Smooth muscle cell (in vitro differentiated cells): Measurements from ENCODE around the gene GP1BB. TPM values are rescaled to one million over a fixed set of nuclear protein-coding genes. Genes with fewer than 3 reads are reported as not detected.

Experiments used
- DNase-seq: peaks from one replicate; lab custom pipeline; 2025; ENCODE audit not compliant: unreplicated experiment; lab: John Stamatoyannopoulos, UW
- H2AFZ ChIP-seq: fragments of 200-600 bp; sonication (generic); 2 replicates; pipeline ENCODE4 v1.6.0; 2016; ENCODE audit warnings: antibody characterized with exemption, low read depth, mild to moderate bottlenecking
- H3F3A ChIP-seq: fragments of 200-600 bp; sonication (generic); 2 replicates; pipeline ENCODE4 v1.6.0; 2017; ENCODE audit warnings: antibody characterized with exemption, low read depth
- H3K27ac ChIP-seq: fragments of 200-600 bp; sonication (generic); 2 replicates; pipeline ENCODE4 v1.5.1; 2016; ENCODE audit warnings: low read depth, mild to moderate bottlenecking
- H3K27me3 ChIP-seq: fragments of 200-600 bp; sonication (generic); 2 replicates; pipeline ENCODE4 v1.6.1; 2016; ENCODE audit warnings: low read depth, mild to moderate bottlenecking
- H3K36me3 ChIP-seq: fragments of 200-600 bp; sonication (generic); 2 replicates; pipeline ENCODE4 v1.5.1; 2016; ENCODE audit warnings: low read depth
- H3K4me1 ChIP-seq: fragments of 200-600 bp; sonication (generic); 2 replicates; pipeline ENCODE4 v1.5.1; 2016; ENCODE audit warnings: low read depth
- H3K4me2 ChIP-seq: fragments of 200-600 bp; sonication (generic); 2 replicates; pipeline ENCODE4 v1.6.0; 2016; ENCODE audit warnings: mild to moderate bottlenecking
- H3K4me3 ChIP-seq: fragments of 200-600 bp; sonication (generic); 2 replicates; pipeline ENCODE4 v1.5.1; 2016; ENCODE audit warnings: mild to moderate bottlenecking
- H3K79me2 ChIP-seq: fragments of 200-600 bp; sonication (generic); 2 replicates; pipeline ENCODE4 v1.6.0; 2016; ENCODE audit warnings: low read depth, mild to moderate bottlenecking
- H3K9ac ChIP-seq: fragments of 200-600 bp; sonication (generic); 2 replicates; pipeline ENCODE4 v1.6.0; 2016; ENCODE audit warnings: low read depth
- H3K9me3 ChIP-seq: fragments of 200-600 bp; sonication (generic); replicated peaks from 2 replicates; pipeline ENCODE4 v1.5.1; 2016; ENCODE audit warnings: low read depth
- H4K20me1 ChIP-seq: fragments of 200-600 bp; sonication (generic); 2 replicates; pipeline ENCODE4 v1.6.0; 2016; ENCODE audit warnings: low read depth
- WGBS: methylation state at CpG from one replicate; pipeline ENCODE4 v1.1.7; 2016; ENCODE audit warnings: low lambda C conversion rate; 5-methylcytosine and 5-hydroxymethylcytosine counted together
- polyA plus RNA-seq: library from polyadenylated mRNA; unstranded; fragments of >200 nt; fragmentation: Nextera tagmentation; extraction: Ambion mirVana; gene quantifications from 2 replicates; pipeline ENCODE4 v1.2.1, GENCODE V29; 2016
- total RNA-seq: library from RNA; depleted of rRNA; stranded (reverse); fragments of >200 nt; gene quantifications from 2 replicates; pipeline ENCODE4 v1.2.3, GENCODE V29; 2014
- TF ChIP-seq, protein P1 (sequence below): fragments of 200-600 bp; sonication (generic); IDR thresholded peaks from 2 replicates; pipeline ENCODE4 v1.5.1; 2017; ENCODE audit warnings: borderline replicate concordance, mild to moderate bottlenecking, antibody characterized with exemption; ENCODE audit not compliant: insufficient read depth, poor library complexity, severe bottlenecking

The GP1BB gene
- total and polyA plus RNA-seq, 2 experiments from 2014 or later = 0.94 to 9.7 TPM

DNA sequence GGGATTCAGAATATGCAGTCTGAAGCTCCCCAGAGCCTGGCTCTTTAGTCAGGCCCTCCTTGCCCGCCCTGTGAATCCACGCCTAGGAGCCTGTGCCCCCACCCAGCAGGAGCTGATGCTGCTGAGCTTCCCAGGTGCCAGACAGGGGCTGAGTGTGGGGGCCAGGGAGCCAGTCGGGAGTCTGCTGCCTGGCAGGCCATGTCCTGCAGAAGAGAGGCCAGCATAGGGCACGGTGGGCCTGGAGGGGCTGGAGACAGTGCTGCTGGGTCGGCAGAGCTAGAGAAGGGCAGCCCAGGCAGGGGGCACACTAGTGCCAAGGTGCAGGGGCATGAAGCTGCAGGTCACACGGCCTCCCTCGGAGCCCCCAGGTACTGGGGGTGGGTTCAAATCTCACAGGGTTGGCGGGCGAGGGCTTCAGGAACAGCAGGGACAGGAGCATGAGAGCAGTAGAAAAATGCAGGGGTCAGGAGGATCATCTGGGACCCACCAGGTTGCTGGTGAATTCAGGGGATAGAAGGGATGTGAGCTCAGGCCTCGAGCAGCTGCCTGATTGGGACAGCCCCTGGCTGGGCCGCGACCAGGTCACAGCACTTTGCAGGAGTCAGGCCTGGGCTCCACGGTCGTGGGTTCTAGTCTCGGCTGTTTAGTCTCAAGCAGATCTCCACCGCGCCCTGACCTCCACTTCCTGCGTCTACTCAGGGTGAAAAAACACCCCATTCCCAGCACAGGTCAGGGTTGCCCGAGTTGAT, 13.1 kb upstream of the GP1BB start:
- TF ChIP-seq, protein P1, sequence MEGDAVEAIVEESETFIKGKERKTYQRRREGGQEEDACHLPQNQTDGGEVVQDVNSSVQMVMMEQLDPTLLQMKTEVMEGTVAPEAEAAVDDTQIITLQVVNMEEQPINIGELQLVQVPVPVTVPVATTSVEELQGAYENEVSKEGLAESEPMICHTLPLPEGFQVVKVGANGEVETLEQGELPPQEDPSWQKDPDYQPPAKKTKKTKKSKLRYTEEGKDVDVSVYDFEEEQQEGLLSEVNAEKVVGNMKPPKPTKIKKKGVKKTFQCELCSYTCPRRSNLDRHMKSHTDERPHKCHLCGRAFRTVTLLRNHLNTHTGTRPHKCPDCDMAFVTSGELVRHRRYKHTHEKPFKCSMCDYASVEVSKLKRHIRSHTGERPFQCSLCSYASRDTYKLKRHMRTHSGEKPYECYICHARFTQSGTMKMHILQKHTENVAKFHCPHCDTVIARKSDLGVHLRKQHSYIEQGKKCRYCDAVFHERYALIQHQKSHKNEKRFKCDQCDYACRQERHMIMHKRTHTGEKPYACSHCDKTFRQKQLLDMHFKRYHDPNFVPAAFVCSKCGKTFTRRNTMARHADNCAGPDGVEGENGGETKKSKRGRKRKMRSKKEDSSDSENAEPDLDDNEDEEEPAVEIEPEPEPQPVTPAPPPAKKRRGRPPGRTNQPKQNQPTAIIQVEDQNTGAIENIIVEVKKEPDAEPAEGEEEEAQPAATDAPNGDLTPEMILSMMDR = no peak
- WGBS = 95% methylated on average over 19 of the region's 19 CpGs
- Histone ChIP-seq H4K20me1 (no peaks in the 10 kb centered on the region), H3F3A (peaks cover 4% of the 10 kb centered on the region), H3K27me3 (no peaks in the 10 kb centered on the region), H3K79me2 (no peaks in the 10 kb centered on the region), H2AFZ (no peak overlapping the region), H3K4me2 (no peak overlapping the region), H3K9me3 (no peaks in the 10 kb centered on the region), H3K9ac (no peak overlapping the region), H3K27ac (no peak overlapping the region), H3K4me1 (peaks cover 6% of the 10 kb centered on the region), H3K36me3 (no peaks in the 10 kb centered on the region), H3K4me3 (no peak overlapping the region)
- no peak for DNase-seq

DNA sequence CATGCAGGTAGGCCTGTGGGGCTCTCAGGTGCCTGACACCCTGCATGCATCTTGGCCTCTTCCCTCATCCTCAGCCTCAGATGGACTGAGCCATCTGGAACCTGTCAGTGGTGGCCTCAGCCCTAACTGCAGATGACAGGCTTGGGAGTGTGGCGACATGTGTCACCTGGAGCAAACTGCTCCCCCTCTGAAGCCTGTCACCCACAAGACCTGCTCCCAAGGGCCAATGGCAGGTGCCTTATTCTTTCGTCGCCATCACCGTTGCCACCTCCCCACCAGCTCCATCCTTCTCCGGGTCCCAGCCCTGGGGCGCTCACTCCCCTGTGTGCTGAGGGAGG, 12.6 kb upstream of the GP1BB start:
- DNase-seq = no peak
- no peaks in the 10 kb centered on the region for H4K20me1 ChIP-seq
- H3K27ac ChIP-seq = no peak overlapping the region
- H2AFZ ChIP-seq = no peak overlapping the region
- no peak overlapping the region for H3K4me3 ChIP-seq
- 98% methylated on average over 6 of the region's 6 CpGs for WGBS
- TF ChIP-seq, protein P1 = no peak
- H3F3A ChIP-seq = peaks cover 4% of the 10 kb centered on the region
- H3K36me3 ChIP-seq = no peaks in the 10 kb centered on the region
- no peak overlapping the region for H3K9ac ChIP-seq
- H3K4me2 ChIP-seq = no peak overlapping the region
- no peaks in the 10 kb centered on the region for H3K9me3 ChIP-seq
- peaks cover 7% of the 10 kb centered on the region for H3K4me1 ChIP-seq
- H3K79me2 ChIP-seq = no peaks in the 10 kb centered on the region
- H3K27me3 ChIP-seq = no peaks in the 10 kb centered on the region

DNA sequence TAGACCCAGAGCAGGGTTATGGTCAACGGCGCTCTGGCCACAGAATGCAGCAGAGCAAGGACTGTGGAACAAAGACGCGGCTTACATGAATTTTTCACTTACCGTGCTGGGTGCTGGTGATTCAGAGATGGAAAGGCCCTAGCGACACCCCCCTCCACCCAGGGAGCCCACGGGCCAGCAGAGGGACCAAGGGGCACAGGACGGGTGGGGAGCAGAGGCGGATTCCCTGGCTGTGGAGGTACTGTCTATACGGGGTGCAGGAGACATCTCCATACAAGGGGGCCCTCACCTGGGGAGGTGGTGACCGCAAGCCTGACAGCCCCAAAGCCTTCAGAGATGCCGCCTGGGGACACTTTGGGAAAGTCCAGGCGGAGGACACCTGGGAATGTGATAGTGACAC, 10.1 kb upstream of the GP1BB start:
- H3K9ac ChIP-seq = no peak overlapping the region
- WGBS = 92% methylated on average over 13 of the region's 13 CpGs
- H3K27ac ChIP-seq = no peak overlapping the region
- no peaks in the 10 kb centered on the region for H3K36me3 ChIP-seq
- DNase-seq = no peak
- no peak overlapping the region for H2AFZ ChIP-seq
- H3K27me3 ChIP-seq = no peaks in the 10 kb centered on the region
- no peak overlapping the region for H3K4me2 ChIP-seq
- no peaks in the 10 kb centered on the region for H3K9me3 ChIP-seq
- H3K79me2 ChIP-seq = no peaks in the 10 kb centered on the region
- peaks cover 4% of the 10 kb centered on the region for H3F3A ChIP-seq
- no peak overlapping the region for H3K4me3 ChIP-seq
- TF ChIP-seq, protein P1 = no peak
- H4K20me1 ChIP-seq = peaks cover 6% of the 10 kb centered on the region
- peaks cover 7% of the 10 kb centered on the region for H3K4me1 ChIP-seq
